ENCODE measurements around the gene HOXD13. TPM values are rescaled to one million over a fixed set of nuclear protein-coding genes. Genes with fewer than 3 reads are reported as not detected.

HOXD13 gene
- total RNA-seq, 2 donors from 2014 or later: 0.32 to 0.77 TPM

GRCh38 chr2:176105078-176105729 lies 12.7 kb downstream of the HOXD13 start:
- Histone ChIP-seq H3K27me3 (peaks cover 91% of the 10 kb centered on the region), H3K9ac (ENCODE audit: low read depth in 2 of 2, low read length in 2 of 2) (peak overlapping the region; percentile 55 to 79), H3K27ac (peak overlapping the region; percentile 63), H3K4me1 (peaks cover 3% of the 10 kb centered on the region), H3K36me3 (no peaks in the 10 kb centered on the region), H3K9me3 (no peaks in the 10 kb centered on the region), H3K4me3 (peak overlapping the region; percentile 26)
- DNase-seq: no peak
- TF ChIP-seq CTCF (IDR thresholded peaks at IDR 0.05): no peak
- intact Hi-C loops (cut with DNase I): no loop called here

DNA sequence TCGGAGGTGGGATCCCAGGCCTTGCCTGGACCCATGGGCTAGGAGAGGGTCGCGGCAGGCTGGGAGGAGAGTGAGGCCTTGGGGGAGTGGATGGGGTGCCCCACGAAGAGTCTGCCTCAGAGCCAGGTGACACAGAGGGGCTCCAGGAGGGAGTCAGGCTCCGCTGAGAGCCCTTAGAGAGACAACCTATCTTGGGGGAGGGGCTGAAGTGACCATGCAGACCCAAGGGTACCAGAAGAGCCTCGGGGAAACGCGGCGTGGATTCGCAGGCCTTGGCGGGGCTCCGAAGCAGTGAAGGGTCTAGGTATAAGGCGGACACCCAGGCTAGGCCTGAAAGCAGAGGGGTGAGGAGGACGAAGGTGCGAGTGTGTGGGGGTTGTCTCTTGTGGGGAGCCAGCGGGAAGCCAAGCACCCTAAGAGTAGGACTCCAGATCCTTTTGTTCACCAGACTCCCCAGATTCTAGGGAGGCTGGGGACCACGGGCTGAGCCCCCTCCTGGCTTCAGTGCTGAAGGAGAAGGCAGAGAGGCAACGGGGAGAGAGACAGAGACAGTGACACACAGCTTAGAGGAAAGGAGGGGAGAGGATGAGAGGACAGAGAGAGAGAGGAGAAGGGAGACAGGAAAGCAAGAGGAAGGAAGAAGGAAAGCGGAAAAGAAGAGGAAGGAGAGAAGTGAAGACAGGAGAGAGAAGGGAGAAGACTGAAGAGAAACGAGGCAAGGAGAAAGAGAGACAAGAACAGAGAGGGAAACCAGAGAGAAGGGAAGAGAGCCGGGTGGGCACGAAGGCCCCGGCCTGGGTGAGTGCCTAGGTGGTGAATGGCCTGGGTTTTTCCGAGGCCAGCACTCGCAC lies 13.4 kb downstream of the HOXD13 start:
- Histone ChIP-seq H3K9ac (ENCODE audit: low read depth in 2 of 2, low read length in 2 of 2) (peak overlapping the region; percentile 57 to 79), H3K27ac (peak overlapping the region; percentile 62), H3K4me1 (peaks cover 3% of the 10 kb centered on the region)

GRCh38 chr2:176106581-176107539 lies 14.3 kb downstream of the HOXD13 start, which contains the start of gene HOXD11:
HOXD11 (plus strand) TSS chr2:176107280; CDS start chr2:176107356, 76 bp downstream.
- peak within 1 kb of the TSS; percentile 49 to 57 for H3K9ac ChIP-seq (ENCODE audit: low read depth in 2 of 2, low read length in 2 of 2)
- peak; percentile 41 for DNase-seq
- intact Hi-C loops (cut with DNase I): no loop called here
- H3K4me1 ChIP-seq: peaks cover 3% of the 10 kb centered on the region
- H3K4me3 ChIP-seq: peak within 1 kb of the TSS; percentile 27
- no peak for TF ChIP-seq CTCF (IDR thresholded peaks at IDR 0.05)
- H3K27ac ChIP-seq: peak within 1 kb of the TSS; percentile 62
- H3K36me3 ChIP-seq: no peaks in the 10 kb centered on the region
- peaks cover 90% of the 10 kb centered on the region for H3K27me3 ChIP-seq
- no peaks in the 10 kb centered on the region for H3K9me3 ChIP-seq

More for the DNA sequence above, 13.4 kb downstream of the HOXD13 start:
- Histone ChIP-seq H3K4me3 (peak overlapping the region; percentile 27), H3K36me3 (no peaks in the 10 kb centered on the region), H3K9me3 (no peaks in the 10 kb centered on the region), H3K27me3 (peaks cover 90% of the 10 kb centered on the region)
- intact Hi-C loops (cut with DNase I): no loop called here
- TF ChIP-seq CTCF (IDR thresholded peaks at IDR 0.05): no peak
- no peak for DNase-seq

DNA sequence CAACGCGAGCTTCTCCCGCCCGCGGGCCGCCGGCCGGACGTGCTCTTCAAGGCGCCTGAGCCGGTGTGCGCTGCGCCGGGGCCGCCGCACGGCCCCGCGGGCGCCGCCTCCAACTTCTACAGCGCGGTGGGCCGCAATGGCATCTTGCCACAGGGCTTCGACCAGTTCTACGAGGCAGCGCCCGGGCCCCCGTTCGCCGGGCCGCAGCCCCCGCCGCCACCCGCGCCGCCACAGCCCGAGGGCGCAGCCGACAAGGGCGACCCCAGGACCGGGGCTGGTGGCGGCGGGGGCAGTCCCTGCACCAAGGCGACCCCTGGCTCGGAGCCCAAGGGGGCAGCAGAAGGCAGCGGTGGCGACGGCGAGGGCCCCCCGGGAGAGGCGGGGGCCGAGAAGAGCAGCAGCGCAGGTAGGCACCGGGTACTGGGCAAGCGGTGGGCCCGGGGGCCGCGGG lies 15.2 kb downstream of the HOXD13 start:
- no peak overlapping the region for H3K27ac ChIP-seq
- H3K9ac ChIP-seq (ENCODE audit: low read depth in 2 of 2, low read length in 2 of 2): peak overlapping the region in 1 of 2 donors; percentile 48
- TF ChIP-seq CTCF (IDR thresholded peaks at IDR 0.05): no peak
- no peaks in the 10 kb centered on the region for H3K36me3 ChIP-seq
- DNase-seq: peak; percentile 12
- peaks cover 3% of the 10 kb centered on the region for H3K4me1 ChIP-seq
- peak overlapping the region; percentile 17 for H3K4me3 ChIP-seq
- H3K9me3 ChIP-seq: no peaks in the 10 kb centered on the region
- peaks cover 92% of the 10 kb centered on the region for H3K27me3 ChIP-seq
- intact Hi-C loops (cut with DNase I): no loop called here
